Immature natural killer cell (primary cell): ENCODE measurements around the gene RPS6KA2. TPM values are rescaled to one million over a fixed set of nuclear protein-coding genes. Genes with fewer than 3 reads are reported as not detected.
"Not testable (repeated sequence)": the region's sequence is repeated elsewhere in the genome, so short reads cannot be mapped to it uniquely, and the experiment has no call there.

Experiments used
- DNase-seq, 3 donors: peaks; one replicate each; pipeline ENCODE4 v3.0.0; 2022; ENCODE audit warnings: mixed read lengths in 1 of 3
- H3K27ac Mint-ChIP-seq, 6 donors: one replicate each; pipeline ENCODE4 v1.8.0; 2020; ENCODE audit warnings: mixed read lengths in 6 of 6, mild to moderate bottlenecking in 5 of 6, inconsistent platforms in 4 of 6, moderate library complexity in 3 of 6
- H3K27me3 Mint-ChIP-seq, 3 donors: one replicate each; pipeline ENCODE4 v1.8.0; 2020 to 2021; ENCODE audit warnings: low read depth in 3 of 3, mild to moderate bottlenecking in 3 of 3, mixed read lengths in 3 of 3, moderate library complexity in 3 of 3, inconsistent platforms in 1 of 3
- H3K36me3 Mint-ChIP-seq, 3 donors: one replicate each; pipeline ENCODE4 v1.8.0; 2020; ENCODE audit warnings: mixed read lengths in 3 of 3, inconsistent platforms in 2 of 3, mild to moderate bottlenecking in 2 of 3
- H3K4me1 Mint-ChIP-seq, 2 donors: one replicate each; pipeline ENCODE4 v1.8.0; 2020; ENCODE audit warnings: inconsistent platforms in 2 of 2, mild to moderate bottlenecking in 2 of 2, mixed read lengths in 2 of 2, moderate library complexity in 1 of 2
- H3K4me3 Mint-ChIP-seq, 5 donors: one replicate each; pipeline ENCODE4 v1.8.0; 2020; ENCODE audit warnings: mild to moderate bottlenecking in 5 of 5, mixed read lengths in 5 of 5, inconsistent platforms in 3 of 5, moderate library complexity in 3 of 5
- H3K9me3 Mint-ChIP-seq, 6 donors: one replicate each; pipeline ENCODE4 v1.8.0; 2020; ENCODE audit warnings: mild to moderate bottlenecking in 6 of 6, mixed read lengths in 6 of 6, inconsistent platforms in 4 of 6, moderate library complexity in 3 of 6
- polyA plus RNA-seq, 3 donors: library from polyadenylated mRNA; unstranded; fragments of 300-500 nt; fragmentation: Illumina TruSeq; gene quantifications; one replicate each; pipeline ENCODE4 v1.2.3, GENCODE V29; 2021

The RPS6KA2 gene
- polyA plus RNA-seq, 3 donors from 2014 or later: 2.5 to 5.3 (median 3.4) TPM

- H3K4me3 Mint-ChIP-seq: no peak overlapping the region
- peaks cover 1 to 5% (median 3%) of the 10 kb centered on the region in 3 donors for H3K27me3 Mint-ChIP-seq
- no peaks in the 10 kb centered on the region for H3K9me3 Mint-ChIP-seq
- no peak overlapping the region for H3K27ac Mint-ChIP-seq
- H3K36me3 Mint-ChIP-seq: no peaks in the 10 kb centered on the region
- peaks cover 0 to 3% of the 10 kb centered on the region in 2 donors for H3K4me1 Mint-ChIP-seq
- DNase-seq: no peak
Measured at GRCh38 chr6:166400181-166400580, 226.9 kb downstream of the RPS6KA2 start.

- H3K4me3 Mint-ChIP-seq: no peak overlapping the region
- H3K27ac Mint-ChIP-seq: peak overlapping the region in 1 of 6 donors; percentile 3
- DNase-seq: no peak
- no peaks in the 10 kb centered on the region for H3K9me3 Mint-ChIP-seq
- peaks cover 0 to 3% (median 0%) of the 10 kb centered on the region in 3 donors for H3K36me3 Mint-ChIP-seq
- peaks cover 3 to 5% (median 4%) of the 10 kb centered on the region in 3 donors for H3K27me3 Mint-ChIP-seq
- H3K4me1 Mint-ChIP-seq: peaks cover 0 to 3% of the 10 kb centered on the region in 2 donors
Measured at GRCh38 chr6:166398348-166398747, 228.7 kb downstream of the RPS6KA2 start.

- no peak for DNase-seq
- Mint-ChIP-seq H3K9me3 (no peaks in the 10 kb centered on the region), H3K36me3 (peaks cover 0 to 3% (median 0%) of the 10 kb centered on the region in 3 donors), H3K27me3 (peaks cover 3 to 5% (median 4%) of the 10 kb centered on the region in 3 donors), H3K4me1 (peaks cover 0 to 3% of the 10 kb centered on the region in 2 donors), H3K4me3 (no peak overlapping the region), H3K27ac (no peak overlapping the region)
Measured at GRCh38 chr6:166397849-166398248, 229.2 kb downstream of the RPS6KA2 start.

GRCh38 chr6:166395778-166396177, 231.3 kb downstream of the RPS6KA2 start:
- peaks cover 3 to 5% (median 4%) of the 10 kb centered on the region in 3 donors for H3K27me3 Mint-ChIP-seq
- peaks cover 0 to 3% of the 10 kb centered on the region in 2 donors for H3K4me1 Mint-ChIP-seq
- DNase-seq: no peak
- no peak overlapping the region for H3K27ac Mint-ChIP-seq
- no peak overlapping the region for H3K4me3 Mint-ChIP-seq
- H3K36me3 Mint-ChIP-seq: peaks cover 0 to 3% (median 0%) of the 10 kb centered on the region in 3 donors
- H3K9me3 Mint-ChIP-seq: no peaks in the 10 kb centered on the region

GRCh38 chr6:166395351-166395750, 231.7 kb downstream of the RPS6KA2 start:
- Mint-ChIP-seq H3K9me3 (no peaks in the 10 kb centered on the region), H3K27me3 (peaks cover 3 to 5% (median 4%) of the 10 kb centered on the region in 3 donors), H3K4me1 (no peaks in the 10 kb centered on the region)

GRCh38 chr6:166394036-166394892, 232.8 kb downstream of the RPS6KA2 start:
- DNase-seq: no peak
- Mint-ChIP-seq H3K4me3 (no peak overlapping the region), H3K4me1 (no peaks in the 10 kb centered on the region), H3K36me3 (peaks cover 0 to 3% (median 0%) of the 10 kb centered on the region in 3 donors), H3K9me3 (no peaks in the 10 kb centered on the region), H3K27ac (no peak overlapping the region), H3K27me3 (peaks cover 3 to 7% (median 4%) of the 10 kb centered on the region in 3 donors)

More at GRCh38 chr6:166395351-166395750, 231.7 kb downstream of the RPS6KA2 start:
- H3K36me3 Mint-ChIP-seq: peaks cover 0 to 3% (median 0%) of the 10 kb centered on the region in 3 donors
- no peak overlapping the region for H3K27ac Mint-ChIP-seq
- DNase-seq: no peak
- no peak overlapping the region for H3K4me3 Mint-ChIP-seq

GRCh38 chr6:166393535-166393823, 233.6 kb downstream of the RPS6KA2 start:
- no peak for DNase-seq
- Mint-ChIP-seq H3K4me1 (no peaks in the 10 kb centered on the region), H3K36me3 (peaks cover 0 to 3% (median 0%) of the 10 kb centered on the region in 3 donors), H3K9me3 (no peaks in the 10 kb centered on the region), H3K4me3 (no peak overlapping the region), H3K27me3 (peaks cover 2 to 7% (median 3%) of the 10 kb centered on the region in 3 donors), H3K27ac (no peak overlapping the region)

GRCh38 chr6:166392755-166393534, 234.1 kb downstream of the RPS6KA2 start:
- H3K4me1 Mint-ChIP-seq, H3K27ac Mint-ChIP-seq, H3K9me3 Mint-ChIP-seq, H3K4me3 Mint-ChIP-seq, H3K27me3 Mint-ChIP-seq, DNase-seq, H3K36me3 Mint-ChIP-seq: not testable (repeated sequence)

GRCh38 chr6:166389119-166389518, 237.9 kb downstream of the RPS6KA2 start:
- no peak overlapping the region for H3K27ac Mint-ChIP-seq
- no peaks in the 10 kb centered on the region for H3K36me3 Mint-ChIP-seq
- DNase-seq: no peak
- H3K4me3 Mint-ChIP-seq: no peak overlapping the region
- peaks cover 2% of the 10 kb centered on the region in 3 donors for H3K27me3 Mint-ChIP-seq
- H3K4me1 Mint-ChIP-seq: peaks cover 0 to 2% of the 10 kb centered on the region in 2 donors
- no peaks in the 10 kb centered on the region for H3K9me3 Mint-ChIP-seq

- Mint-ChIP-seq H3K9me3 (no peaks in the 10 kb centered on the region), H3K27me3 (peaks cover 2 to 8% (median 5%) of the 10 kb centered on the region in 3 donors), H3K4me1 (peaks cover 5 to 7% of the 10 kb centered on the region in 2 donors), H3K27ac (no peak overlapping the region), H3K4me3 (no peak overlapping the region), H3K36me3 (no peaks in the 10 kb centered on the region)
- no peak for DNase-seq
Measured at GRCh38 chr6:166388290-166389004, 238.6 kb downstream of the RPS6KA2 start.

- Mint-ChIP-seq H3K9me3 (no peaks in the 10 kb centered on the region), H3K4me3 (no peak overlapping the region), H3K4me1 (peaks cover 5 to 8% of the 10 kb centered on the region in 2 donors), H3K27ac (no peak overlapping the region), H3K36me3 (no peaks in the 10 kb centered on the region), H3K27me3 (peaks cover 2 to 8% (median 5%) of the 10 kb centered on the region in 3 donors)
- no peak for DNase-seq
Measured at GRCh38 chr6:166387642-166388289, 239.3 kb downstream of the RPS6KA2 start.

GRCh38 chr6:166387098-166387497, 240.0 kb downstream of the RPS6KA2 start:
- H3K27me3 Mint-ChIP-seq, H3K4me3 Mint-ChIP-seq, H3K4me1 Mint-ChIP-seq, H3K9me3 Mint-ChIP-seq, DNase-seq, H3K36me3 Mint-ChIP-seq, H3K27ac Mint-ChIP-seq: not testable (repeated sequence)

- Mint-ChIP-seq H3K9me3 (no peaks in the 10 kb centered on the region), H3K27ac (no peak overlapping the region), H3K36me3 (no peaks in the 10 kb centered on the region), H3K27me3 (peaks cover 2 to 14% (median 5%) of the 10 kb centered on the region in 3 donors), H3K4me1 (peaks cover 13% of the 10 kb centered on the region in 2 donors), H3K4me3 (no peak overlapping the region)
- no peak for DNase-seq
Measured at GRCh38 chr6:166386111-166386510, 240.9 kb downstream of the RPS6KA2 start.
